Omental fat pad (tissue), 4 donors: ENCODE data around the gene RCN1. TPM values are rescaled to one million over a fixed set of nuclear protein-coding genes. Genes with fewer than 3 reads are reported as not detected.

Source experiments
- ATAC-seq: fragments of 150-250 bp; one replicate; pipeline ENCODE4 v1.9.1; 2016; ENCODE audit warnings: mild to moderate bottlenecking, moderate library complexity; ENCODE audit not compliant: low FRiP score
- DNase-seq: peaks from one replicate; pipeline ENCODE4 v3.0.0-alpha.2; 2019; ENCODE audit warnings: low spot score
- CTCF ChIP-seq, 3 donors: fragments of 450-650 bp; IDR thresholded peaks; one replicate each; pipeline ENCODE4 v1.5.1; 2016 to 2017; ENCODE audit warnings: antibody characterized with exemption in 3 of 3, mild to moderate bottlenecking in 3 of 3, moderate library complexity in 2 of 3
- total RNA-seq, 4 donors: library from RNA; depleted of rRNA; stranded (reverse); fragments of >200 nt; gene quantifications; one replicate each; pipeline ENCODE4 v1.1.0, GENCODE V29; 2016

Gene RCN1
- total RNA-seq, 4 donors from 2014 or later: 75.3 to 117 (median 90.5) TPM

- ATAC-seq: no peak
- TF ChIP-seq CTCF (IDR thresholded peaks at IDR 0.05): no peak
- DNase-seq: no peak
Measured at GRCh38 chr11:32079553-32079952, 11.3 kb upstream of the RCN1 start.

GRCh38 chr11:32080361-32080980 lies 10.4 kb upstream of the RCN1 start:
- DNase-seq (no peak), ATAC-seq (no peak)
- TF ChIP-seq CTCF (IDR thresholded peaks at IDR 0.05): no peak

- ATAC-seq (no peak), DNase-seq (no peak)
- no peak for TF ChIP-seq CTCF (IDR thresholded peaks at IDR 0.05)
Measured at GRCh38 chr11:32081129-32081641, 9.7 kb upstream of the RCN1 start.

GRCh38 chr11:32081901-32082300 lies 9.0 kb upstream of the RCN1 start:
- no peak for TF ChIP-seq CTCF (IDR thresholded peaks at IDR 0.05)
- ATAC-seq (no peak), DNase-seq (no peak)

- DNase-seq: no peak
- no peak for TF ChIP-seq CTCF (IDR thresholded peaks at IDR 0.05)
- ATAC-seq: no peak
Measured at GRCh38 chr11:32082346-32082986, 8.4 kb upstream of the RCN1 start.

- ATAC-seq (no peak), DNase-seq (no peak)
- TF ChIP-seq CTCF (IDR thresholded peaks at IDR 0.05): no peak
Measured at GRCh38 chr11:32087597-32087996, 3.3 kb upstream of the RCN1 start.
